T-helper 1 cell treated with Interleukin-12 subunit alpha and Interleukin-12 subunit beta and Interleukin-4 antibody, amounts not matched to agents 30 ng/mL and 1 ng/mL, for 36 hours (primary cell): Measurements from ENCODE around the gene TRAPPC1. TPM values are rescaled to one million over a fixed set of nuclear protein-coding genes. Genes with fewer than 3 reads are reported as not detected.
"Not testable (repeated sequence)": the region's sequence is repeated elsewhere in the genome, so short reads cannot be mapped to it uniquely, and the experiment has no call there.

Source experiments
- intact Hi-C: fragments of 100-400 bp; cut with micrococcal nuclease; formaldehyde crosslinking; loops from one replicate; pipeline ENCODE4 v1.15.1; 2024
- total RNA-seq: library from RNA; stranded (reverse); gene quantifications from 2 replicates; pipeline ENCODE4 v1.2.3, GENCODE V29; 2022

Gene TRAPPC1, protein sequence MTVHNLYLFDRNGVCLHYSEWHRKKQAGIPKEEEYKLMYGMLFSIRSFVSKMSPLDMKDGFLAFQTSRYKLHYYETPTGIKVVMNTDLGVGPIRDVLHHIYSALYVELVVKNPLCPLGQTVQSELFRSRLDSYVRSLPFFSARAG
- 194 and 203 TPM in 2 replicates for total RNA-seq

DNA sequence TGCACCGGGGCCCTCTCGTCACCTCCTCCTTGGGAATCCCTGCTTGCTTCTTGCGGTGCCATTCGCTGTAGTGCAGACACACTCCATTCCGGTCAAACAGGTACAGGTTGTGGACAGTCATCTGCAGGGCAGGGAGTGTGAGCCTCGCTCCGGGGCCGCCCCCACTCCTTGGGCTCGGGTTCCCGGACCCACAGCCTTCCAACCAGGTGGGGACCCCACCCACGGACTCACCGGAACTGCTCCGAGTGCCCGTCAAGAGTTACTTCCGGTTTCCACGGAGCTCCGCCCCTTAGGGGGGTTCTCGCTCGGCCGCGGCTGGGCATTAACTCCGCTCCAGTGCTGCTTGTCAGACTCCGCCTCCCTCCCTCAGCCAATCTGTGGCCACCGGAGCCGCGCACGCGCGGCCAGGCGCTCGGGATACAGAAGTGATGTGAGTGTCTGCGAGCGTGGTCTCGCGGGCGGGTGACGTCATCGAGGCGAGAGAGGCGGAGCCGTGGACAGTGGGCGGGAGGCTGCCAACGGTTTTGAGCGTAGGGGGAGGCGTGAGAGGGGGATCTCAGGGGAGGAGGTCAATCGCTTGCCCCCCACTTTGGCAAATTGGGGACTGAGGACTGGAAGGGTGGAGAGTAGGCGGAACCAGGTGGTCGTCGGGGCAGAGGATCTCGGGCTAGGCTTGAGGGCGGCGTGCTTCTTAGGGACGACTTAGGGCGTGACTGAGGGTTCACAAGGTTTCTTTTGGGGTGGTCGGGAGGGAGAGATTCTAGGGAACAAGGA is at the start of gene TRAPPC1, which contains the start of gene CNTROB:
TRAPPC1 (minus strand) TSS at position 238 of the 774 bp plus-strand sequence; CDS start at position 121, 117 bp downstream.
CNTROB (plus strand) TSS at position 498 of the 774 bp plus-strand sequence. CDS start 874 bp downstream, outside the sequence.
- intact Hi-C loops = loop anchor here (1.0 to 5.0 kb wide), 13 partner anchors 10 to 505 kb away; partner anchors contain the start of genes ALOXE3, BORCS6, FXR2 and KDM6B

DNA sequence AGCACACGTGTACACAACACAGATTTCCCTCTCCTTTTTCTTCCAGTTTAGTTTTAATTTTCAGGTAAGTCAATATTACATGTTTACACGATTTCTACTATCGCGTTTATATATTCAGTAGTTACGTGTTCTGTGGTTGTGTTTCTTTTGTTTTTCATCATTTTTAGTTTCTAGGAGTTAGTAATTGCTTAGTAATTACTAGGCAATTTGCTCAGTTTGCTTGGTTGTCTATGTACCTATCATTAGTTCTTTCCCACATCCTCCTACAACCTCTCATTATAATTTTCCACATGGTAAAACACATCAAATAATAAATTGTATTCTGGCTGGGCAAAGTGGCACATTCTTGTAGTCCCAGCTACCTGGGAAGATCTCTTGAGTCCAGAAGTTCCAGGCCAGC is 46.1 kb upstream of the TRAPPC1 start:
- intact Hi-C loops = no loop called here

DNA sequence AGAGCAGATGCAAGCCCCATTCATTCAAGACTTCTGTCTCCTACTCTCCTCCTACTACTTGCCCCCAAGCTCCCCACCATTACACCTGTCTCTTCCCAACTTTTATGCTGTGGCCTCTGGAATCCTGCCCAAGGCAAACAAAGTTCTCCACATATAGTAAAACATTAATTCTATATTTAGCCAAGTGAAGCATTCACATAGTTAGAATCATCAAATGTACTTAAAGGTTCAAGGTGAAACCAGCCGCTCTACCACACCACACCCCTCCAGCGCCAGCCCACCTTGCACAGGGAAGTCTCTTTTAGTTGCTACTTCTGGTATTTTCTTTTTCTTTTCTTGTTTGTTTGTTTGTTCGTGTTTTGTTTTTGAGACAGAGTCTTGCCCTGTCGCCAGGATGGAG is 45.3 kb upstream of the TRAPPC1 start:
- intact Hi-C loops = no loop called here

DNA sequence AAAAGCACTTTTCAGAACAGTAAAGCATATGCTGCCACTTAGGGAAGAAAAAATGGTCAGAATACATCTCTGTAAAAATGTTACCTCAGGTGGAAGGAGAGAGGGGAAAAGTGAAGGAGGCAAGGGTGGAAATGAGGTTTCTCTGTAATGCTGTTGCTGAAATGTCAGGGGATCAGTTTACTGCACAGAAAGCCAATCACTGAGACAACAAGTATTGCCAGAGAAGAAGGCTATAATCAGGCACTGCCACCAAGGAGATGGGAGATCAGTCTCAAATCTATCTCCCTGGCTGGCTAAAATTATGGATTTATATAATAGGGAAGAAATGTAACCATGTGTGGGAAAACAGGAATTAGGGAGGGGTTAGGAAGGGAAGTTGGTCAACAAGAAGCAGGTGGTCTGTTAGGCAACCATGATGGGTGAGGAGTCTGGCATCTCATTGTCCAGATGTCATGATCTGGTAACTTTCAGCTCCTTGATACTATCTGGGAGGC is 42.9 kb upstream of the TRAPPC1 start:
- intact Hi-C loops = no loop called here

DNA sequence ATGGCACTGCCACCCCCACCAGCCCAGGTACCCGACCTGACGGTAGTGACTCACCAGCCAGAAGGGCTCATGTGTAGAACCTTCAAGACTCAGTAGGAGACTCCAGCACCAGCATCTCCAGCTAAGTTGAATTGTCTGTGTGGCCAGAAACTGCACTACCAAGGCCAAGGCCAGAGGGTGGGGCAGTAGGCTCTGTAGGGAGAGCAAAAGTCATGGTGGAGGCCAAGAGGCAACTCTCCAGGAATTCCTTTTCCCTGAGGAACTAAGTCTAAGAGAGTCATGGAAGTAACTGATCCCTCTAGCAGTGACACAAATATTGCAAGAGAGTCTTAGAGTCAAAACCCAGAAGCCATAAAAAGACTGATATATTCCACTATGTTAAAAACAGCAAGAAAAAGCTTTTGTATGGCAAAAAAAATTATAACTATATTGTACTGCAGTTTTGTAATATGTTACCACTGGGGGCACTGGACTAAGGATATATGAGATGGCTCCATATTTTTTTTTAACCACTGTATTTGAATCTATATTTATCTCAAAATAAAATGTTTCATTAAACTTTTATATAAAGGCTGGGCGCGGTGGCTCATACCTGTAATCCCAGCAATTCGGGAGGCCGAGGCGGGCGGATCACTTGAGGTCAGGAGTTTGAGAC is 40.5 kb upstream of the TRAPPC1 start:
- intact Hi-C loops = no loop called here

DNA sequence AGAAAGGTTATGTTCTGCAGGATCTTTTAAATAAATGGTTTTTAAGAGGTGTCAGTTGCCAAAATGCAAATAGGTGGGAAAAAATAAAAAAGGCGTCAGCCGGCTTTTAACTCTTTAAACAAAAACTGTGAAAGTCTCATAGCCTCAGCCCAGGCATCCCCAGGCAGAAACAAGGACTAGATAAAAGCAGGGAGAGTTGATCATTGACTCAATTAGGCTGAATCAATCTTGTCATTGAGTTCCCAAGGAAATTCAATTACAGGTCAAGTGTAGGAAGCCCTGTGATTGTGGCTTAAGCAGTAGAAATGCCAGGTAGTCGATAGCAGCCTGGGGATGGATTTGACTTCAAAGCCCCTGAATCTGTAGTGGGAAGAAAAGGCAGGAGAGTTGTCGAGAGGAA is 39.9 kb upstream of the TRAPPC1 start:
- intact Hi-C loops = no loop called here

DNA sequence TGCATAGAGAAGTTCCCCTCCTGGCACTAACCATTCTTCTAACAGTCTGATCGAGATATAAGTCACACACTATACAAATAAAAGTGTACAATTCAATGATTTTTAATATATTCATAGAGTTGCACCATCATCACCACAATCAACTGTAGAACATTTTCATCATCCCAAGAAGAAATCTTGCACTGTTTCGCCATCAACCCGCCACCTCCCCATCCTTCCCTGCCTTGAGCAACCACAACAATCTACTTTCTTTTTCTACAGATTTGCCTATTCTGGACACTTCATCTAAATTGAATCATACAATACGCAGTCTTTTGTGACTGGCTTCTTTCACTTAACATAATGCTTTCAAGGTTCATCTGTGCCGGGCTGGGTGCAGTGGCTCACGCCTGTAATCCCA is 37.7 kb upstream of the TRAPPC1 start:
- intact Hi-C loops = loop anchor here (2.0 kb wide), 1 partner anchor 19 kb away; no protein-coding TSS in a partner anchor

DNA sequence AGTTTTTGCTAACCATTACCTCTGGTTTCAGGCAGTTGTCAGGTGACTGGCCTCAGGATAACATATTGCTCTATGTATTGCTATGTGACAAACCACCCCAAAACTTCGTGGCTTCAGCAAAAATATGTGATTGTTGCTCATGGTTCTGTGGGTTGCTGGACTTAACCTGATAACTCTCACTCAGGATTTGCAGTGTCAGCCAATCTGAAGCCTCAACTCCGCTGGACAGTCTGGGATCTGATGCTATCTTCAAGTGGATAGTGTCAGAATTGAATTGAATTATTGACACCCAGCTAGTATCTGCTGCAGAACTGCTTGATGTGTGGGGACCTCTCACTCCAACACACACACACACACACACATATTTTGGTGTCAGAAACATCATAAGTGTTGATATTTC is 36.0 kb upstream of the TRAPPC1 start:
- intact Hi-C loops = loop anchor here (2.0 kb wide), 1 partner anchor 17 kb away; no protein-coding TSS in a partner anchor

DNA sequence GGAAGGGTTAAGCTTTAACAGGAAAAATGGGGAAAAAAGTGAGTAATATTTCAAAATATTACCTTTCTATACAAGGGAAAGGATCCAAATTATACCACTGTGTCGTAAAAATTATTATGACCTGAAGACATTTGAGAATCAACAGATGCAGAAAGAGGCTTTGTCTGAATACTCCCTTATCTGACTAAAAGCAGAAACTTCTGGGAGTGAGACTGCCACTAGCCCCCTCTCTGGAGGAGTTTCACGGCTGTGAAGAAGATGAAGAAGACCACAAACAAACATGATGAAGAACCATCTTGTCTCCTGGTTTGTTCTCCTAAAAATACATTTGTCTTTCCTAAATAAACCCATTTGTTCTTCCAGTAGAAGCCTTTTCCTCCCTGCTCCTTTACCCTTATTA is 29.7 kb upstream of the TRAPPC1 start:
- intact Hi-C loops = no loop called here

DNA sequence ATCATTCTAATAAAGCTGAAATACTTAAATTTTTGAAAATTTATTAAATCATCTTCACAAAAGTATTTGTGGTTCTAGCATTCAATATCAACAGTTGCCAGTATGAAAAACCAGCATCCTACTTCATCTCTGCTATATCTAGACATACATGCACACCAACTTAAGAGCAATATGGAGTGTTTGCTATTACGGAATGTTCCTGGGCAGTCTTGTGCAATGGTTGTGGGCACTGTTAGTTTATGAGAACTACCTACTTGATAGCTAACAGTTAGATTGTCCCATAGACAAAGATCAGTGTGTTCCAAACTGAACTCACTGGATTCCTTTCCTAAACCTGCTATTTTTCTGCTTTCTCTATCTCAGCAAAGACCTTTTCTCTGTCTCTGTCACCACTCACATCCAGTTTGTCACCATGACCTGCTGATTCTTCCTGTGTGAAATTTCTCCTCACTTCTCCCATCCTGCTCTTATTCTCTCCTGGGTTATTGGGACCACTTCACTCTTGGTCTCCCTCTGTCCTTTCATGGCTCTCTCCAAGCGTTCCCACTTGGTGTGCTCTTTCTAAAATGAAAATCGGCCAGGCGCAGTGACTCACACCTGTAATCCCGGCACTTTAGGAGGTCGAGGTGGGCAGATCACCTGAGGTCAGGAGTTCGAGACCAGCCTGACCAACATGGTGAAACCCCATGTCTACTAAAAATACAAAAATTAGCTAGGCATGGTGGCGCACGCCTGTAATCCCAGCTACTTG is 27.9 kb upstream of the TRAPPC1 start:
- intact Hi-C loops = no loop called here

DNA sequence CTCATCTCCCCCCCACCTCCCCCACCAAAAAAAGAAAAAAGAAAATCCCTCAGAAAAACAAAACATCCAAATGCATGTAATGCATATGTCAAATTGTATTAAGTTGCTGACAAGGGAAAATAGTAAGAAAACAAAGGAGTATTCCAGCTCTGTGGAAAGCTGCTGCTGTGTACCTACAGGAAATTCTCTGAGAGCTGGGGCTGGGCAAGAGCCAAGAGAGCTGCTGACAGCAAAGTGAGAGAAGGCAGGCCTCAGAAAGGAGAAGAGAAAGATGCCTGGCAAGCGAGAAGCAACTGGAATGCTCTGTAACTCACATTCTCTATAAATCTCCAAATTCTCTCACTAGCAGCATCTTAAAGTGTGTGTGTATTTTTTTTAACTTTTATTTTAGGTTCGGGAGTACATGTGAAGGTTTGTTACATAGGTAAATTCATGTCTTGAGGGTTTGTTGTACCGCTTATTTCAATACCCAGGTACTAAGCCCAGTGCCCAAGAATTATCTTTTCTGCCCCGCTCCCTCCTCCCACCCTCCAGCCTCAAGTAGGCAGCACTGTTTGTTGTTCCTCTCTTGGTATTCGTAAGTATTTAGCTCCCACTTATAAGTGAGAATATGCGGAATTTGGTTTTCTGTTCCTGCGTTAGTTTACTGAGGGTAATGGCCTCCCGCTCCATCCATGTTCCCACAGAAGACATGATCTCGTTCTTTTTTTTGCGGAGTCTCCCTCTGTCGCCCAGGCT is 24.7 kb upstream of the TRAPPC1 start:
- intact Hi-C loops = no loop called here

DNA sequence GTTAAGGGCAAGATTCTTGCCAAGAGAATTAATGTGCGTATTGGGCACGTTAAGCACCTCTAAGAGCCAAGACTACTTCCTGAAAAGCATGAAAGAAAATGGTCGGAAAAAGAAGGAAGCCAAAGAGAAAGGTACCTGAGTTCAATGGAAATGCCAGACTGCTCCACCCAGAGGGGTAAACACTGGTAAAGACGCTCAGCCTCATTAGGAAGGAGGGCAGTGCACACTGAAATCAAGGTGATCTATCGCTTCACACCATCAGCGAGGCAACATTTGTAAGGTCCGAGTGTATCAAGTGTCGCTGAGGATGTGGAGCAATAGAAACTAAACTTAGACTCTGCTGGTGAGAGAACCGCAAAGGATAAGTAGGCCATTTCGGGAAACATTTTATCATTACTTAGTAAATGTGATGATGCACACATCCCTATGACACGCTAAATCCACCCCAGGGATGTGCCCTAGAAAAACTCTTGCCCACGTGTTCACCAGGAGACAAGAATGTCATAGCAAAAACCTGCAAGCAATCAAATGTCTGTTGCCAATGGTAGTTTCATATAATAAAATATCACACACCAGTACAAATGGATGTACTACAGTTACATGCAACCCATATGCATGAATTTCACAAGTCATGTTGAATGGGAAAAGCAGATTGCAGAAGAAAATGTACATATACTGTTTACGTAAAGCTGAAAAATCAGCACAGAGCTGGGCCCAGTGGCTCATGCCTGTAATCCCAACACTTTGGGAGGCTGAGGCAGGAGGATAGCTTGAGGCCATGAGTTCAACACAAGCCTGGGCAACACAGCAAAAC is 23.9 kb upstream of the TRAPPC1 start:
- intact Hi-C loops = no loop called here

DNA sequence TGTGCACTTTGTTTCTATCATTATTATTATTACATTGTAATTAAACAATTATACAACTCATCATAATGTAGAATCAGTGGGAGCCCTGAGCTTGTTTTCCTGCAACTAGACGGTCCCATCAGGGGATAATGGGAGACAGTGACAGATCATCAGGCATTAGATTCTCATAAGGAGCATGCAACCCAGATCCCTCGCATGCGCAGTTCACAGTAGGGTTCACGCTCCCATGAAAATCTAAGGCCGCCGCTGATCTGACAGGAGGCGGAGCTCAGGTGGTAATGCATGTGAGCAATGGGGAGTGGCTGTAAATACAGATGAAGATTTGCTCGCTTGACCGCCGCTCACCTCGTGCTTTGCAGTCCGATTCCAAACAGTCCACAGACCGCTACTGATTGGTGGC is 21.5 kb upstream of the TRAPPC1 start:
- intact Hi-C loops = not testable (repeated sequence)

DNA sequence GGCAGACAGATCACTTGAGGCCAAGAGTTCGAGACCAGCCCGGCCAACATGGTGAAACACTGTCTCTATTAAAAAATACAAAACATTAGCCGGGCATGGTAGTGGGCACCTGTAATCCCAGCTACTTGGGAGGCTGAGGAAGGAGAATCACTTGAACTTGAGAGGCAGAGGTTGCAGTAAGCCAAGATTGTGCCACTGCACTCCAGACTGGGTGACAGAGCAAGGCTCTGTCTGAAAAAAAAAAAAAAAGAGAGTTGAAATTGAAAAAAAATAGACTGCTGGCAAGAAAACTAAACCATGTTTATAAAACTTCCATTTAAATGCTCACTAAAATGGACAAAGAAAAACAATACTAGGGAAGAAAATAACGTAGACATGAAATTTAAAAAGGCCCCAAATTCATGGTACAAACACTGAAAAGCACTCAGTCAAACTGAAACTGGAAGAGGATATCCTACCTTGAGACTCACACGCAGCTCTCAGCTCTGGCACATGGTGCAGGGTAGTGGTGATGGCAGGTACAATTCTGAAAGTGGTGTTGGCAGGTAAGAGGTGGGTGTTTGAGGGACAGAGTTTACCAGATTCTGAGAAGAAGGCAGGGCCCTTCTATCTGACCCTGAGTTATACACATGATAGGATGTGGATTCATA is 19.5 kb upstream of the TRAPPC1 start:
- intact Hi-C loops = loop anchor here (1.0 to 2.0 kb wide), 3 partner anchors 18 to 37 kb away; partner anchors contain the start of gene CNTROB

DNA sequence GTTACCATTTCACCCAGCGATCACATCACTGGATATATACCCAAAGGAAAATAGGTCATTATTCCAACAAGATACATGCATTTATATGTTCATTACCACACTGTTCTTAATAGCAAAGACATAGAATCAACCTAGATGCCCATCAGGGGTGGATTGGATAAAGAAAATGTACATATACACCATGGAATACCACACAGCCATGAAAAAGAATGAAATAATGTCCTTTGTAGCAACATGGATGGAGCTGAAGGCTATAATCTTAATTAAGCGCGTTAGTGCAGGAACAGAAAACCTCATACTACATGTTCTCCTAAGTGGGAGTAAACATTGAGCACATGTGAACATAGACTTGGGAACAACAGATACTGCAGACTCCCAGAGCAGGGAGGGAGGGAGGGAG is 18.8 kb upstream of the TRAPPC1 start:
- intact Hi-C loops = loop anchor here (2.0 kb wide), 1 partner anchor 18 kb away; no protein-coding TSS in a partner anchor

DNA sequence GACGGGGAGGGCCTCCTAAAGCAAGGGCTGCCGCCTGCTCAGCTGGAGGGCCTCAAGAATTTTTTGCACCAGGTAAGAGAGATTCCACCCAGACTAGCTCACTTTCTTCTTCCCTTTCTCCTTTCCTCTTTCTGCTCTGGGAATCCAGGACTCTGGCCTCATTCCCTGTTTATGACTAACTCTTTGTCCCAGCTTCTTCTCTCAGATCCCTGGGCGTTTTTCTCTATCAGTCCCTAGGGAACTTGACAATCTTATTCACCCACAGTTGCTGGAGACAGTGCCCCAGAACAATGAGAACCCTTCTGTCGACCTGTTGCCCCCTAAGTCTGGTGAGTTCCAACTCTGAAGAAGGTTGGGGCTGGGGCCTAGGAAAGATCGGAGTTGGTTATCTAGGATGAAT is 15.9 kb upstream of the TRAPPC1 start:
- intact Hi-C loops = no loop called here

DNA sequence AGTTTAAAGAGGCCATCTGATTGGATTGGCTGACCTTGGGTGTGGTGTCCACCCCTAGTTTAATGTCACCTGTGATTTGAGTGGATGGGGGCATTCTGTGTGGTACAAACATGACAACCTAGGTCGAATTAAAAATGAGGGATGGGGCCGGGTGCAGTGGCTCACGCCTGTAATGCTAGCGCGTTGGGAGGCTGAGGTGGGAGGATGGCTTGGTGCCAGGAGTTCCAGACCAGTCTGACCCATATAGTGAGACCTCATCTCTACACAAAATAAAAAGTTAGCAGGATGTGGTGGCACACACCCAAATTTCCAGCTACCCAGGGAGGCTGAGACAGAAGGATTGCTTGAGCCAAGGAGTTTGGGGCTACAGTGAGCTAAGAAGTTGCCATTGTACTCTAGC is 14.7 kb upstream of the TRAPPC1 start:
- intact Hi-C loops = no loop called here

DNA sequence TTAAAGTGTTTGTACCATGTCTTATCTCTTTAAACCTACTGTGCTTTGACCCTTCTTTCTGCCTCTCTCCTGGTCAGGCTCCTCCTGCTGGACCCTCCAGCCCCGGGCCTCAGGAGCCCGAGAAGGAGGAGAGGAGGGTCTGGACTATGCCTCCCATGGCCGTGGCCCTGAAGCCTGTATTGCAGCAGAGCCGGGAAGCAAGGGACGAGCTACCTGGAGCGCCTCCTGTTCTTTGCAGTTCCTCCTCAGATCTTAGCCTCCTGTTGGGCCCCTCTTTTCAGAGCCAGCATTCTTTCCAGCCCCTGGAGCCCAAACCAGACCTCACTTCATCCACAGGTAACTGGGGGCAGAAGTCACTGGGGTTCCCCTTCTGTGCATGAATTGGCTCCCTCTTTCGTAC is 13.9 kb upstream of the TRAPPC1 start:
- intact Hi-C loops = no loop called here

DNA sequence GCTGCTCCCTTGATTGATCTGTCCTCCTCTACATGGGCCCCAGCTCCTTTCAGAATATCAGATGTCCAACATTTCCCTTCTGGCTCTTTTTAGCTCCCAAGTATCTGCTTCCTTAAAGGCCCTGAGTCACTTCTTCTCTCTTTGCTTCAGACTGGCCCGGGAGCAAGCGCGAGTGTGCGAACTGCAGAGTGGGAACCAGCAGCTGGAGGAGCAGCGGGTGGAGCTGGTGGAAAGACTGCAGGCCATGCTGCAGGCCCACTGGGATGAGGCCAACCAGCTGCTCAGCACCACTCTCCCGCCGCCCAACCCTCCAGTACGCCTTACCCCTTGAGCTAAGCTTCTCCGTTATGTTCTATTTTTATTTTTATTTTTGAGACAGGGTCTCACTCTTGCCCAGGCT is 12.6 kb upstream of the TRAPPC1 start:
- intact Hi-C loops = no loop called here
